Measurements from ENCODE around the gene ADGRE2.
"Not testable (repeated sequence)": the region's sequence is repeated elsewhere in the genome, so short reads cannot be mapped to it uniquely, and the experiment has no call there.

Gene ADGRE2

GRCh38 chr19:14769201-14769600, 9.2 kb downstream of the ADGRE2 start:
- Histone ChIP-seq H3K9me3 (ENCODE audit: control insufficient read depth, insufficient read depth, low read depth, low read length) (no peaks in the 10 kb centered on the region), H3K4me3 (ENCODE audit: low read depth, low read length) (no peak overlapping the region), H3K36me3 (ENCODE audit: control insufficient read depth in 2 of 2, insufficient read depth in 1 of 2, low read length in 2 of 2) (no peaks in the 10 kb centered on the region), H3K4me1 (ENCODE audit: control insufficient read depth, insufficient read depth, low read length) (no peaks in the 10 kb centered on the region), H3K27ac (ENCODE audit: extremely low read depth, low read depth, low read length) (no peak overlapping the region)
- no peak for TF ChIP-seq ZNF221 (tag by site-specific recombination; IDR thresholded peaks at IDR 0.05; ENCODE audit: borderline replicate concordance)
- TF ChIP-seq SP2 (tag by site-specific recombination; IDR thresholded peaks at IDR 0.05) = no peak
- no peak for TF ChIP-seq SETDB1 (IDR thresholded peaks at IDR 0.05; ENCODE audit: insufficient read length, low read length)
- TF ChIP-seq ZNF16 (tag by site-specific recombination; IDR thresholded peaks at IDR 0.05; ENCODE audit: low read depth) = no peak
- no peak for TF ChIP-seq OSR2 (tag by site-specific recombination; IDR thresholded peaks at IDR 0.05)
- TF ChIP-seq PRDM4 (tag by site-specific recombination; IDR thresholded peaks at IDR 0.05) = no peak
- no peak for TF ChIP-seq ZNF426 (tag by site-specific recombination; IDR thresholded peaks at IDR 0.05)
- no peak for TF ChIP-seq ZBTB48 (tag by site-specific recombination; IDR thresholded peaks at IDR 0.05)
- no peak for TF ChIP-seq TCF7L2 (IDR thresholded peaks at IDR 0.05; ENCODE audit: borderline replicate concordance, low read depth, low read length)
- TF ChIP-seq ZNF560 (tag by site-specific recombination; IDR thresholded peaks at IDR 0.05; ENCODE audit: borderline replicate concordance) = no peak
- TF ChIP-seq ZNF354C (tag by site-specific recombination; IDR thresholded peaks at IDR 0.05; ENCODE audit: borderline replicate concordance, low read depth) = no peak
- TF ChIP-seq OVOL3 (tag by site-specific recombination; IDR thresholded peaks at IDR 0.05) = no peak
- no peak for TF ChIP-seq ZNF701 (tag by site-specific recombination; IDR thresholded peaks at IDR 0.05)
- ChIA-PET CTCF (interaction anchor here (0.7 to 2.1 kb wide), 2 partner anchors 17 to 186 kb away, joined by 3 to 5 read pairs; partner anchors contain the start of gene CLEC17A), POLR2A (no interaction called here)

- no peak overlapping the region for H3K4me3 ChIP-seq (ENCODE audit: low read depth, low read length)
- no peaks in the 10 kb centered on the region for H3K9me3 ChIP-seq (ENCODE audit: control insufficient read depth, insufficient read depth, low read depth, low read length)
- no peaks in the 10 kb centered on the region for H3K4me1 ChIP-seq (ENCODE audit: control insufficient read depth, insufficient read depth, low read length)
- ChIA-PET POLR2A (no interaction called here), CTCF (interaction anchor here (2.1 kb wide), 1 partner anchor 18 kb away, joined by 5 read pairs; no protein-coding TSS in a partner anchor)
- H3K36me3 ChIP-seq (ENCODE audit: control insufficient read depth in 2 of 2, insufficient read depth in 1 of 2, low read length in 2 of 2) = no peaks in the 10 kb centered on the region
- no peak overlapping the region for H3K27ac ChIP-seq (ENCODE audit: extremely low read depth, low read depth, low read length)
- no peak for TF ChIP-seq ZBTB26 (tag by site-specific recombination; optimal IDR thresholded peaks at IDR 0.05)
- no peak for TF ChIP-seq ZBTB49 (tag by site-specific recombination; IDR thresholded peaks at IDR 0.05; ENCODE audit: low read depth)
- TF ChIP-seq ZFP37 (tag by site-specific recombination; IDR thresholded peaks at IDR 0.05) = no peak
These were observed 10.4 kb downstream of the ADGRE2 start for GRCh38 chr19:14768001-14768400.

GRCh38 chr19:14767466-14767971, 10.8 kb downstream of the ADGRE2 start:
- no peaks in the 10 kb centered on the region for H3K4me1 ChIP-seq (ENCODE audit: control insufficient read depth, insufficient read depth, low read length)
- CTCF ChIA-PET = no interaction called here
- TF ChIP-seq ZNF174 (tag by site-specific recombination; IDR thresholded peaks at IDR 0.05) = no peak
- TF ChIP-seq ZNF140 (tag by site-specific recombination; IDR thresholded peaks at IDR 0.05) = no peak
- no peak for TF ChIP-seq ZNF792 (tag by site-specific recombination; IDR thresholded peaks at IDR 0.05)
- TF ChIP-seq ZNF544 (tag by site-specific recombination; IDR thresholded peaks at IDR 0.05) = no peak
- H3K36me3 ChIP-seq (ENCODE audit: control insufficient read depth in 2 of 2, insufficient read depth in 1 of 2, low read length in 2 of 2) = no peaks in the 10 kb centered on the region
- H3K4me3 ChIP-seq (ENCODE audit: low read depth, low read length) = no peak overlapping the region
- POLR2A ChIA-PET = no interaction called here
- no peaks in the 10 kb centered on the region for H3K9me3 ChIP-seq (ENCODE audit: control insufficient read depth, insufficient read depth, low read depth, low read length)
- H3K27ac ChIP-seq (ENCODE audit: extremely low read depth, low read depth, low read length) = no peak overlapping the region

GRCh38 chr19:14765841-14766240, 12.5 kb downstream of the ADGRE2 start:
- H3K4me3 ChIP-seq (ENCODE audit: low read depth, low read length); H3K9me3 ChIP-seq (ENCODE audit: control insufficient read depth, insufficient read depth, low read depth, low read length); H3K27ac ChIP-seq (ENCODE audit: extremely low read depth, low read depth, low read length); H3K4me1 ChIP-seq (ENCODE audit: control insufficient read depth, insufficient read depth, low read length); POLR2A ChIA-PET; H3K36me3 ChIP-seq (ENCODE audit: control insufficient read depth in 2 of 2, insufficient read depth in 1 of 2, low read length in 2 of 2): not testable (repeated sequence)
- CTCF ChIA-PET = interaction anchor here (0.7 kb wide), 1 partner anchor 223 kb away, joined by 3 read pairs; no protein-coding TSS in a partner anchor

- H3K4me3 ChIP-seq (ENCODE audit: low read depth, low read length); H3K36me3 ChIP-seq (ENCODE audit: control insufficient read depth in 2 of 2, insufficient read depth in 1 of 2, low read length in 2 of 2); H3K27ac ChIP-seq (ENCODE audit: extremely low read depth, low read depth, low read length); H3K4me1 ChIP-seq (ENCODE audit: control insufficient read depth, insufficient read depth, low read length); POLR2A ChIA-PET; H3K9me3 ChIP-seq (ENCODE audit: control insufficient read depth, insufficient read depth, low read depth, low read length): not testable (repeated sequence)
- CTCF ChIA-PET = interaction anchor here (0.7 kb wide), 1 partner anchor 223 kb away, joined by 3 read pairs; no protein-coding TSS in a partner anchor
These were observed 13.0 kb downstream of the ADGRE2 start for GRCh38 chr19:14765403-14765802.

All from HEK293 (cell line).